Breast epithelium (tissue), 3 donors: ENCODE results near the gene WDFY2.

Experiments
- CTCF ChIP-seq, 3 donors: fragments of 450-650 bp; IDR thresholded peaks; one replicate each; pipeline ENCODE4 v1.5.1; 2016 to 2017; ENCODE audit warnings: antibody characterized with exemption in 3 of 3, mild to moderate bottlenecking in 3 of 3, moderate library complexity in 3 of 3
- POLR2A ChIP-seq: fragments of 450-650 bp; IDR thresholded peaks from one replicate; pipeline ENCODE4 v1.6.1; 2016; ENCODE audit warnings: antibody characterized with exemption, mild to moderate bottlenecking, moderate library complexity
- POLR2AphosphoS5 ChIP-seq, 3 donors: sonication (generic); formaldehyde crosslinking; IDR thresholded peaks; one replicate each; pipeline ENCODE4 v1.6.1; 2017; ENCODE audit warnings: antibody characterized with exemption in 3 of 3

- TF ChIP-seq CTCF (IDR thresholded peaks at IDR 0.05): no peak
- TF ChIP-seq POLR2A: no peak
- no peak for TF ChIP-seq POLR2AphosphoS5 (IDR thresholded peaks at IDR 0.05)
Measured at GRCh38 chr13:51637852-51638215, 53.6 kb downstream of the WDFY2 start.
